Psoas muscle (tissue), 8 donors: ENCODE results near the gene ENDOD1. TPM values are rescaled to one million over a fixed set of nuclear protein-coding genes. Genes with fewer than 3 reads are reported as not detected.

Experiments
- ATAC-seq, 4 donors: fragments of 200-7000 bp; cut with Tn5 transposase; one replicate each; pipeline ENCODE4 v1.9.1; 2020; ENCODE audit warnings: moderate library complexity in 3 of 4, mild to moderate bottlenecking in 2 of 4
- DNase-seq, 2 donors: peaks; one replicate each; pipeline ENCODE4 v3.0.0-alpha.2; 2020
- H3K27ac ChIP-seq: fragments of 200-600 bp; one replicate; pipeline ENCODE4 v1.8.0; 2022
- H3K27me3 ChIP-seq, 3 donors: fragments of 200-600 bp in 1 of 3; one replicate each; pipeline versions ENCODE4 v1.6.1 to v1.8.0; 2013 to 2022; ENCODE audit warnings: low read length in 2 of 3, mild to moderate bottlenecking in 2 of 3, moderate library complexity in 1 of 3; ENCODE audit not compliant: insufficient read depth in 3 of 3
- H3K36me3 ChIP-seq, 2 donors: fragments of 200-600 bp in 1 of 2; one replicate each; pipeline versions ENCODE4 v1.6.1 to v1.8.0; 2013 to 2022; ENCODE audit warnings: low read depth in 1 of 2, mild to moderate bottlenecking in 1 of 2, moderate library complexity in 1 of 2; ENCODE audit not compliant: insufficient read depth in 1 of 2
- H3K4me1 ChIP-seq: fragments of 200-600 bp; one replicate; pipeline ENCODE4 v1.8.0; 2022
- H3K4me3 ChIP-seq: fragments of 200-600 bp; one replicate; pipeline ENCODE4 v1.8.0; 2022; ENCODE audit warnings: mild to moderate bottlenecking
- H3K9me3 ChIP-seq: fragments of 200-600 bp; one replicate; pipeline ENCODE4 v1.8.0; 2022
- WGBS, 3 donors: extraction: QIAGEN DNeasy Blood & Tissue Kit; methylation state at CpG; one replicate each; pipeline versions ENCODE4 v1.1.6 to v1.1.7; 2013; 5-methylcytosine and 5-hydroxymethylcytosine counted together
- intact Hi-C, 2 donors: fragments of 100-400 bp; cut with DNase I; formaldehyde crosslinking; loops; one replicate each; pipeline versions ENCODE4 v1.11.0 to v1.14.2; 2022
- polyA plus RNA-seq, 3 donors: library from polyadenylated mRNA; stranded (reverse); fragments of 200-250 nt; gene quantifications; one replicate each; pipeline ENCODE4 v1.2.3, GENCODE V29; 2013
- total RNA-seq, 4 donors: library from RNA; stranded (reverse); fragmentation: NEBNext Ultra II Directional in 2 of 4; extraction: Animal tissue kit (Norgen Biotek cat#: 25700) in 2 of 4; gene quantifications; one replicate each; pipeline versions ENCODE4 v1.2.1 to v1.2.4, GENCODE V29; 2021 to 2023
- TF ChIP-seq, protein P1 (sequence below): fragments of 200-600 bp; IDR thresholded peaks from one replicate; pipeline ENCODE4 v1.8.0; 2022; ENCODE audit warnings: antibody characterized with exemption
- donor health status: healthy with polysubstance abuse.
- donor health status: DM: no; HTN: no; CAD: no; lungs with moderate emphysema.
- donor health status: Bipolar disorder and iron deficiency.
- donor health status: healthy.
- donor health status: DM: yes; HTN: yes; CAD: no.
- donor health status: DM: no; HTN: no; CAD: no.
- donor health status: DM: no; HTN: no; CAD: no.
- donor health status: DM: yes; HTN: yes; CAD: no.

The ENDOD1 gene
- total and polyA plus RNA-seq, 7 donors, result 9.8 to 55.3 (median 29.0) TPM

- Histone ChIP-seq H3K4me1 (peaks cover 29% of the 10 kb centered on the region), H3K27me3 (no peaks in the 10 kb centered on the region), H3K9me3 (no peaks in the 10 kb centered on the region), H3K27ac (peak overlapping the region; percentile 23), H3K36me3 (no peaks in the 10 kb centered on the region), H3K4me3 (no peak overlapping the region)
- intact Hi-C loops, result no loop called here
- ATAC-seq (peak; percentile 19 to 80 (median 60)), DNase-seq (no peak)
- TF ChIP-seq, protein P1, sequence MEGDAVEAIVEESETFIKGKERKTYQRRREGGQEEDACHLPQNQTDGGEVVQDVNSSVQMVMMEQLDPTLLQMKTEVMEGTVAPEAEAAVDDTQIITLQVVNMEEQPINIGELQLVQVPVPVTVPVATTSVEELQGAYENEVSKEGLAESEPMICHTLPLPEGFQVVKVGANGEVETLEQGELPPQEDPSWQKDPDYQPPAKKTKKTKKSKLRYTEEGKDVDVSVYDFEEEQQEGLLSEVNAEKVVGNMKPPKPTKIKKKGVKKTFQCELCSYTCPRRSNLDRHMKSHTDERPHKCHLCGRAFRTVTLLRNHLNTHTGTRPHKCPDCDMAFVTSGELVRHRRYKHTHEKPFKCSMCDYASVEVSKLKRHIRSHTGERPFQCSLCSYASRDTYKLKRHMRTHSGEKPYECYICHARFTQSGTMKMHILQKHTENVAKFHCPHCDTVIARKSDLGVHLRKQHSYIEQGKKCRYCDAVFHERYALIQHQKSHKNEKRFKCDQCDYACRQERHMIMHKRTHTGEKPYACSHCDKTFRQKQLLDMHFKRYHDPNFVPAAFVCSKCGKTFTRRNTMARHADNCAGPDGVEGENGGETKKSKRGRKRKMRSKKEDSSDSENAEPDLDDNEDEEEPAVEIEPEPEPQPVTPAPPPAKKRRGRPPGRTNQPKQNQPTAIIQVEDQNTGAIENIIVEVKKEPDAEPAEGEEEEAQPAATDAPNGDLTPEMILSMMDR, result no peak
- WGBS, 3 donors, result 61 to 78% (median 77%) methylated on average over 2 of the region's 2 CpGs
Observed at GRCh38 chr11:95119361-95120060, 29.9 kb downstream of the ENDOD1 start.

- H3K4me1 ChIP-seq, result peaks cover 29% of the 10 kb centered on the region
Observed at GRCh38 chr11:95121698-95122097, 32.1 kb downstream of the ENDOD1 start.

GRCh38 chr11:95123556-95123955, 33.9 kb downstream of the ENDOD1 start:
- TF ChIP-seq, protein P1, result no peak
- WGBS, 3 donors, result 54 to 59% (median 55%) methylated on average over 3 of the region's 3 CpGs
- DNase-seq, result no peak
- Histone ChIP-seq H3K27ac (no peak overlapping the region), H3K9me3 (no peaks in the 10 kb centered on the region), H3K4me1 (peaks cover 29% of the 10 kb centered on the region), H3K4me3 (no peak overlapping the region), H3K36me3 (peaks cover 0 to 5% of the 10 kb centered on the region in 2 donors), H3K27me3 (no peaks in the 10 kb centered on the region)
- intact Hi-C loops, result no loop called here
- no peak for ATAC-seq

More at GRCh38 chr11:95121698-95122097, 32.1 kb downstream of the ENDOD1 start:
- Histone ChIP-seq H3K4me3 (no peak overlapping the region), H3K27ac (no peak overlapping the region), H3K36me3 (no peaks in the 10 kb centered on the region), H3K9me3 (no peaks in the 10 kb centered on the region), H3K27me3 (no peaks in the 10 kb centered on the region)
- TF ChIP-seq, protein P1, result no peak
- ATAC-seq (no peak), DNase-seq (no peak)
- 60 to 78% (median 65%) methylated on average over 1 of the region's 1 CpG for WGBS, 3 donors
- intact Hi-C loops, result no loop called here

DNA sequence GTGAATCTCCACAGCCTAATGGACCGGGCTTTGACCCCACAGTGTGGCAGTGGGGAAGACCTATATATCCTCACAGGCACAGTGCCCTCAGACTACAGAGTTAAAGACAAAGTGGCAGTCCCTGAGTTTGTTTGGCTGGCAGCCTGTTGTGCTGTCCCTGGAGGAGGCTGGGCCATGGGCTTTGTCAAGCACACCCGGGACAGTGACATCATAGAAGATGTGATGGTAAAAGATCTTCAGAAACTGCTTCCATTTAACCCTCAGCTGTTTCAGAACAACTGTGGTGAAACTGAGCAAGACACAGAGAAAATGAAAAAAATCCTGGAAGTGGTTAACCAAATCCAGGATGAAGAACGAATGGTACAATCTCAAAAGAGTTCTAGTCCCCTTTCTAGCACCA, 39.0 kb downstream of the ENDOD1 start:
- Histone ChIP-seq H3K27me3 (no peaks in the 10 kb centered on the region), H3K4me1 (no peaks in the 10 kb centered on the region), H3K9me3 (no peaks in the 10 kb centered on the region), H3K4me3 (no peak overlapping the region), H3K36me3 (peaks cover 4 to 36% of the 10 kb centered on the region in 2 donors), H3K27ac (no peak overlapping the region)
- TF ChIP-seq, protein P1, result no peak
- DNase-seq (no peak), ATAC-seq (no peak)
- intact Hi-C loops, result no loop called here
- 78 to 87% (median 78%) methylated on average over 3 of the region's 3 CpGs for WGBS, 3 donors

DNA sequence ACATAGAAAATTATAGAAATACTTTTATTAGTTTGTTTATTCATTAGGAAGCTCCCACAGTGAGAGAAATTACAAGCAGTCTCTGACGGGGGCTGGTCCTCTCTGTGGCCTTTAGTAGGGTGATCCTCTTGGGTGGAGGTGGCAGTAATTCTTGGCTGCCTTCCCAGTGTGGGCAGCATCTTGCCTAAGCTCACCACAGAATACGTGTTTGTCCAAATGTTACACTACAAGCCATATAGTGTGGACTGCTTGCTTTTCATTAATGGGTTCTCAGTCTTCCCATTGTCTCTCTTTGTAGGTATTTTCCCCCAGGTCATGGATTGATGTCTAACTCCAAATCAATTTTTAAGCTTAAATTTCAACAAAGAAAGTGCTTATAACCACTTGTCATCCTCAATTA, 43.3 kb downstream of the ENDOD1 start:
- WGBS, 3 donors, result 18 to 30% (median 27%) methylated on average over 2 of the region's 2 CpGs
- ATAC-seq (peak in 3 of 4 donors; percentile 74 to 79 (median 77)), DNase-seq (no peak)
- no peaks in the 10 kb centered on the region for H3K9me3 ChIP-seq
- H3K27me3 ChIP-seq, result no peaks in the 10 kb centered on the region
- H3K36me3 ChIP-seq, result peaks cover 4 to 36% of the 10 kb centered on the region in 2 donors
- TF ChIP-seq, protein P1, result no peak
- no peak overlapping the region for H3K27ac ChIP-seq
- H3K4me1 ChIP-seq, result peaks cover 7% of the 10 kb centered on the region
- H3K4me3 ChIP-seq, result no peak overlapping the region
- intact Hi-C loops, result no loop called here
